ENCODE measurements around the gene AMOTL1.

AMOTL1 gene

DNA sequence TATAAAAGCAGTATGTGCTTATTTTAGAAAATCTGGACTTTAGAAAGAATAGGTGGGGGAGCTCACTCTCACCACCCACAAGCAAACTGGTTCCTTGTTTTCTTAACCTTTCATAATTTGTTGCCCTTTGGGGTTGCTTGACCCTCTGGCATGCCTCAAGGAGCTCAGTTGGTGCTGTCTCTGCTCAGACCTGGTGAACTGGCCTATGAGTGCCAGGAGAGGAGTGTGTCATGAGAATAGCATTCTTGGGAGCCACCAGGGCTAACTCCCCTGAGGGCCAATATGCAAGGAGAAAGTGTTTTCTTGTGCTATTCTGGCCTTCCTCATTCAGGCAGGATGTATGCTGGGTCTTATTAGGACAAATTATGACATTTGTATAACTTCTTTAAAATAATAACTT lies 21.0 kb upstream of the AMOTL1 start:
- DNase-seq = no peak

GRCh38 chr11:94747601-94748041 lies 20.5 kb upstream of the AMOTL1 start:
- no peak for DNase-seq

DNA sequence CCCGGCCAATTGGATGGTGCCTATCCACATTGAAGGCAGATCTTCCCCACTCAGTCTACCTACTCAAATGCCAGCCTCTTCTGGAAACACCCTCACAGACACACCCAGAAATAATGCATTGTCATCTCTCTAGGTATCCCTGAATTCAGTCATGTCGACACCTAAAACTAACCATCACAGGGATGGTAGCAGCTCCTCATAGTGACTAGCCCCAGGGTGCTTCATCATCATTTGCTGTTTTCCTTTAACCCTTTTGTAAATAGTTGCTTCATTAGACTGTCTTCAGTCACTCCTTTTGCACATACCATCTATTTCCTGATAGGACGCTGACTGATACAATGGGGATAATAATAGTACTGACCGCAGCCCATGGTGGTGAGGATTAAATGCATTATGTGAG lies 18.8 kb upstream of the AMOTL1 start:
- DNase-seq = no peak

GRCh38 chr11:94750319-94751217 lies 17.6 kb upstream of the AMOTL1 start:
- DNase-seq = no peak

- DNase-seq = no peak
Measured at GRCh38 chr11:94751218-94751609, 16.9 kb upstream of the AMOTL1 start.

- DNase-seq = no peak
Measured at GRCh38 chr11:94751786-94752185, 16.4 kb upstream of the AMOTL1 start.

DNA sequence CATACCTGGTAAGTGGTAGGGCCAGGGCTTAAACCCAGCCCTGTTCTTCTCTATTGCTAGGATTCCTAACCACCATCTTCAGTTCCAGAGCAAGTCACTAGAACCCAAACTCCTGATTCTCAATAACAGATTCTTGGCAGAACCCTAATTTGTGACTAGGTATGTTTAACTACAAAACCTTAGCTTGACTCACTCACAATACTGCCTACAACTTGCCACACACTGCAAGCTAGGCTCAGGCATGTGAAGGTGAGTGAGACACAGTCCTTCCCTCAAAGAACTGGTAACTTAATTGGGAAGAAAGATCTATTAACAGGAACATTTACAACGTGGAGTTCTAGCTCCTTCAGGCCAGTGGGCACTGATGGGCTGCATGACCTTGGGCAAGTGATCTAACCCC lies 14.5 kb upstream of the AMOTL1 start:
- no peak for DNase-seq

GRCh38 chr11:94754335-94754734 lies 13.8 kb upstream of the AMOTL1 start:
- no peak for DNase-seq

DNA sequence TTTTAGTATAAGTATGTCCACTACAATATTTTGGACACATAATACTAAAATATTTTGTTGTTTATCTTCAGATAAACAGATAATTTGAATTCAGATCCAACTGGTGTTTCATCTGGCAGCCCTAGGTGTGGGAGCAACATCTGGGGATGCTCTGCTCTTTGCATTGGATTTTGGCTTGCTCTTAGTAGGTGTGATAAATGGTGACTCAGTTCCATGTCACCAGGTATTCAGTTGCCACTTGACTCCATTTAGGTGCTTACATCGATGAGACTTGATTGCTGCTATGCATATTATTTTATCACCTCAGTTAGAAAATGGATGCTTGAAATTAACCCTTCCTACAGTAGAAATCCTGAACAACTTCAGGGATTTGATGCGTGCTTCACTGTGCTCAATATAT lies 13.3 kb upstream of the AMOTL1 start:
- no peak for DNase-seq

DNA sequence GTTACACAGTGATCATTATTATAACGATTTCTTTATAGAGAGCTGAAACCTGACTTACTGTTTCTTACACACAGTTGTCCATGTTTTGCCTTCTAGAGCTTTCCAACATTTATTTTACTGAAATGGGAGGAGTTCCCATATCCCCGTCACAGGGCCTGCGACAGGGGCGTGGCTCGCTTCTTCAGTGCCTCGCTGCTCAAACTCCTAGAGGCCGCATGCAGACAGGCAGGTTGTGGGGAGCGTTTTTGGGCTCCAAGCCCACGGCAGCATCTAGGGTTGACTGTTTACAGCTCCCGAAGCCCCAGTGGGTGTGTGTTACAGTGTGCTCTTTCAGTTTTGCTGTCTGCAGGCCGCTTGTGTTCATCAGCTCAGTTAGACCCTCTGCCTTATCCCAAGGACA lies 12.7 kb upstream of the AMOTL1 start:
- no peak for DNase-seq

GRCh38 chr11:94757037-94757735 lies 11.0 kb upstream of the AMOTL1 start:
- DNase-seq = no peak

DNA sequence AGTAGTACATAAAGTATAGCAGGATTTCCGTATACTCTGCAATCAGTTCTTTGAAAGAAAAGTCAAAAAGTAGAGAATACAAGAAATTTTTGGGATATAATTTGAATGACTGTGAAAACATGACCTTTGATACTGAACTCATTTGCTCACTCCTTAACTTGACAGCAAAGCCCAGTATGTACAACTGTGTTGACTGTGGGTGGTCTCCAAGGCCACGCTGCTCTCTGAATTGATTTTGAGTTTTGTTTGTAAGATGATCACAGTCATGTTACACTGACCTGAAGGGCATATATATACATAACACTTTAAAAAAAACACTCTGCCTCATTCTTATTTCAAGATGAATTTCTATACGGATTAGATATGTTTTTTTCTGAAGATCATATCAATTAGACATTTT lies 9.5 kb upstream of the AMOTL1 start:
- no peak for DNase-seq

- DNase-seq = no peak
Measured at GRCh38 chr11:94759522-94759921, 8.6 kb upstream of the AMOTL1 start.

DNA sequence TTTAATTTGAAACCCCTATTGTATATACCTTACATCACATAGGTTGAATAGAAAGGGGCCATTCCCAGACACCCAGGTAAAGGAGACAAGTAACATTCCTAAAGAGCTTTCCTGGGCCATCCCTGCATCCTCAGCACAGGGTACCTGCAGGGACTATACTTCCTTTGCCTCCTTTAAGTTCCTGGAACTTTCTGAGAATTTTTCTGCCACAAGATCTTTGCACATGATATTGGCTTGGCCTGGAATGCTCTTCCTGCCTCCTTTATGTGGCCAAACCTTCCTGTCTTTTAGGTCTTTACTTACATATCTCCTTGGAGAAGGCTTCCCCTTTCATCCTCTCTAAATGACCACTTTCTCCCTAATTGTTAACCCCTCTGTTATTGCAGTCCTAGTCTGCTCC lies 7.9 kb upstream of the AMOTL1 start:
- DNase-seq = no peak

GRCh38 chr11:94762208-94762607 lies 5.9 kb upstream of the AMOTL1 start:
- no peak for DNase-seq

DNA sequence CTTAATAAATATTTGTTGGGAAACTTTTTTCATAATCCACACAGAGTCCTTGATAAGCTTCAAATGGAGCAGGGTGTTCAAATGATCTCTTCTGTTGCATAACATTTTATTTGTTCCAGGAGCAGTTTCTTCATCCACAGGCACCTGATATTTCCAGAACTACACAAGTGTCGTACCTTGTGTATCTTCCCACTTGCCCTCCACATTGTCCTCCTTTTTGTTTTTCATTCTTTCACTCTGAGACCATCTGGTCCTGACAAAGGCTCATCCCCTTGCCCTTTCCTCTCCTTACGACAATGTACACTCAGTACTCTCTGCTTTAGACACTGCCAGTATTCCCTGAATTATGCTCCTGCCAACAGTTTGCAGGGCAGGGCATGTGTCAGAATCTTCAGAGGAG lies 5.2 kb upstream of the AMOTL1 start:
- DNase-seq = no peak

DNA sequence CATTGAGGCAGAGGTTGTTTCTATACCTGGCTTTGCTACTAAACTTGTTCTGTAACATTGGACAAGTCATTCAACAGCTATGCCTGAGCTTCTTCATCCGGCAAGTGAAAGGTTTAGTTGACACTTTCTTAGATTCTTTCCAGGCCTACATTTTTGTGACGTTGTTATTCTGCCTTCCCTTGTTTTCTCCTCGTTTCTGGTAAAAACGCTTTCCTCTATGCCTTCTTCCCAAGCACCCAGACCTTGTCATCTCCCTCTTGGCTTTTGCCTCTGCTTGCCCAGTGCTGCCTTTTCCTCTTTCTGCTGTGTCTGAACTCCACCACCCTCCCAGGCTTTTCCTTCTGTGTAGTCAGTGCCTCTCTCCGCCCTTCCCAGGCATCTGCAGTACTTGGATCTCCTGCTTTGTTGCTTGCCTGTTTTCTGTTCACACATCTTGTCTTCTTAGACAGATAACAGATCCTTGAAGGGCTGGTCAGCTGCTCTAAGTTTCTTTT lies 1.4 kb upstream of the AMOTL1 start:
- no peak for DNase-seq

GRCh38 chr11:94767291-94767690 lies 865 bp upstream of the AMOTL1 start:
- no peak for DNase-seq

- DNase-seq = peak; percentile 72
Measured at GRCh38 chr11:94768602-94769541, 716 bp downstream of the AMOTL1 start.

DNA sequence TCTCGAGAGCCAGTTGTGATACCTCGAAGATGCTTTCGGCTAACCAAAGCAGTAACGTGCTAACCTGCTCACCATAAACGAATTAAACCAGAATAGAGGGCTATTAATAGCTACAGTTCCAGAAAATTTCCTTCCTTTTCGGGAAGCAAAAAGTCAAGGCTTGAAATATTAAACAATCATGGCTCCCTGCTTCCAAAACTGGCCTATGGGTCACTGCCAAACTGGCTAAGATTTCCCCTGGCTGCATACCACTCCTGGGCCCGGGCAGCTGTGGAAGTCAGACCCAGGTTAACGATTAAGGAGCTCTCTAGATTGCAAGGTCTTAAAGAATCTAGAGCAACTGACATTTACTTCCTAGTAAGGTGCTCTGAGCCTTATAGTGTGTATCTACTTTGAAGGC lies 1.7 kb downstream of the AMOTL1 start:
- DNase-seq = peak; percentile 69

- DNase-seq = peak; percentile 55
Measured at GRCh38 chr11:94770563-94771120, 2.5 kb downstream of the AMOTL1 start.

DNA sequence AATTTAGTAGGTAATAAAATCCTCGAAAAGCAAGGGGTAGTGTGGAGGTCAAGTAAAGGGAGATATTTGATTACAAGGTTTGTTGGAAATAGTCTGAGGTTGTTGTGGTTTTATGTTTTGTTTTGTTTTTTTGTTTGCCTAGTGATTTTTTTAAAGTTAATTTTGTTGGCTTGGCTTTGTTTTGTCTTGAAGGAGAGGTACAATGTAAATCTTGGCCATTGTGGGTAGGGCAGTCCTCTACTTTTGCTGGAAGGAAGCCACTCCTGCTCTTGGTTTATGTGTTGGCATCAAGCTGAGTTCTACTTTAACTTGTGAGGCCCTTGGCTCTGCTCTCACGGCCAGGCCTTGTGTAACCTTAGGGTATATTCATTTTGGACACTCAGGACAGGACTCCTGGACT lies 3.2 kb downstream of the AMOTL1 start:
- peak; percentile 25 for DNase-seq

DNA sequence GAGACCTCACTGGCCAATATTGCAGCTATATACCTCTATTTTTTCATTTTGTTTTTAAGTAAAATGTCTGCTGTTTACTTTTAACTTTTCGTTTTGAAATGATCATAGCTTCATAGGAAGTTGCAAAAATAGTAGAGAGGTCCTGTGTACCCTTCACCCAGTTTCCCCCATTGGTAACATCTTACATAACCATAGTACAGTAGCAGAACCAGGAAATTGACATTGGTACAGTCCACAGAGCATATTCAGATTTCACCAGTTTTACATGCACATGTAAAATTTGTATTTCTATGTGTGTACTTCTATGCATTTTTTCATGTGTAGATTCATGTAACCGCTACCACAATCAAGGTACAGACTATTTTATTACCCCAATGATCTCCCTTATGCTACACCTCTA lies 3.8 kb downstream of the AMOTL1 start:
- no peak for DNase-seq

Data from DMS79 treated with DMSO at 0.1 percent for 48 hours (cell line).